ENCODE measurements around the gene SLC46A1. TPM values are rescaled to one million over a fixed set of nuclear protein-coding genes. Genes with fewer than 3 reads are reported as not detected.

The SLC46A1 gene
- total and polyA plus RNA-seq, 10 of the 15 experiments (the other 5 are each of a cell fraction or from before 2014, with no cell fraction given), result 1.7 to 6.9 (median 4.0) TPM

GRCh38 chr17:28357061-28357900 lies 48.7 kb downstream of the SLC46A1 start, which contains the start of gene POLDIP2 (continued):
- peak; percentile 79 for TF ChIP-seq LARP7 (IDR thresholded peaks at IDR 0.05)
- peak; percentile 83 for TF ChIP-seq HCFC1 (IDR thresholded peaks at IDR 0.05; ENCODE audit: low read length)
- peak; percentile 82 for TF ChIP-seq ZBTB11 (CRISPR knock-in tag; IDR thresholded peaks at IDR 0.05)
- TF ChIP-seq NRF1 (conservative IDR thresholded peaks at IDR 0.05; ENCODE audit: low read depth, low read length), result no peak
- peak; percentile 56; the same call in 1 of the 2 replicates for TF ChIP-seq SMARCA5 (IDR thresholded peaks at IDR 0.05)
- TF ChIP-seq DPF2 (IDR thresholded peaks at IDR 0.05), result peak; percentile 78
- TF ChIP-seq, protein P1, sequence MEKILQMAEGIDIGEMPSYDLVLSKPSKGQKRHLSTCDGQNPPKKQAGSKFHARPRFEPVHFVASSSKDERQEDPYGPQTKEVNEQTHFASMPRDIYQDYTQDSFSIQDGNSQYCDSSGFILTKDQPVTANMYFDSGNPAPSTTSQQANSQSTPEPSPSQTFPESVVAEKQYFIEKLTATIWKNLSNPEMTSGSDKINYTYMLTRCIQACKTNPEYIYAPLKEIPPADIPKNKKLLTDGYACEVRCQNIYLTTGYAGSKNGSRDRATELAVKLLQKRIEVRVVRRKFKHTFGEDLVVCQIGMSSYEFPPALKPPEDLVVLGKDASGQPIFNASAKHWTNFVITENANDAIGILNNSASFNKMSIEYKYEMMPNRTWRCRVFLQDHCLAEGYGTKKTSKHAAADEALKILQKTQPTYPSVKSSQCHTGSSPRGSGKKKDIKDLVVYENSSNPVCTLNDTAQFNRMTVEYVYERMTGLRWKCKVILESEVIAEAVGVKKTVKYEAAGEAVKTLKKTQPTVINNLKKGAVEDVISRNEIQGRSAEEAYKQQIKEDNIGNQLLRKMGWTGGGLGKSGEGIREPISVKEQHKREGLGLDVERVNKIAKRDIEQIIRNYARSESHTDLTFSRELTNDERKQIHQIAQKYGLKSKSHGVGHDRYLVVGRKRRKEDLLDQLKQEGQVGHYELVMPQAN (conservative IDR thresholded peaks at IDR 0.05), result peak; percentile 79
- peak; percentile 56 for TF ChIP-seq FOXK2 (IDR thresholded peaks at IDR 0.05)
- TF ChIP-seq BCL11A (IDR thresholded peaks at IDR 0.05; ENCODE audit: low read depth, low read length), result no peak
- no peak for TF ChIP-seq CTCF (IDR thresholded peaks at IDR 0.05 in 2 of 3, conservative IDR thresholded peaks at IDR 0.05 in 1 of 3; ENCODE audit: control insufficient read depth in 2 of 3, extremely low read depth in 1 of 3, insufficient read depth in 1 of 3, low read depth in 3 of 3, low read length in 3 of 3)
- peak; percentile 91 for TF ChIP-seq USF1 (IDR thresholded peaks at IDR 0.05; ENCODE audit: borderline replicate concordance, extremely low read length, insufficient read depth, low read depth, low read length)
- TF ChIP-seq CREB1 (IDR thresholded peaks at IDR 0.05; ENCODE audit: low read depth), result peak; percentile 96
- peak; percentile 28; the same call in 1 of the 2 replicates for TF ChIP-seq STAT1 (conservative IDR thresholded peaks at IDR 0.05)
- no peak for TF ChIP-seq FOS (IDR thresholded peaks at IDR 0.05; ENCODE audit: borderline replicate concordance, extremely low read depth, insufficient read length)
- TF ChIP-seq, protein P2, sequence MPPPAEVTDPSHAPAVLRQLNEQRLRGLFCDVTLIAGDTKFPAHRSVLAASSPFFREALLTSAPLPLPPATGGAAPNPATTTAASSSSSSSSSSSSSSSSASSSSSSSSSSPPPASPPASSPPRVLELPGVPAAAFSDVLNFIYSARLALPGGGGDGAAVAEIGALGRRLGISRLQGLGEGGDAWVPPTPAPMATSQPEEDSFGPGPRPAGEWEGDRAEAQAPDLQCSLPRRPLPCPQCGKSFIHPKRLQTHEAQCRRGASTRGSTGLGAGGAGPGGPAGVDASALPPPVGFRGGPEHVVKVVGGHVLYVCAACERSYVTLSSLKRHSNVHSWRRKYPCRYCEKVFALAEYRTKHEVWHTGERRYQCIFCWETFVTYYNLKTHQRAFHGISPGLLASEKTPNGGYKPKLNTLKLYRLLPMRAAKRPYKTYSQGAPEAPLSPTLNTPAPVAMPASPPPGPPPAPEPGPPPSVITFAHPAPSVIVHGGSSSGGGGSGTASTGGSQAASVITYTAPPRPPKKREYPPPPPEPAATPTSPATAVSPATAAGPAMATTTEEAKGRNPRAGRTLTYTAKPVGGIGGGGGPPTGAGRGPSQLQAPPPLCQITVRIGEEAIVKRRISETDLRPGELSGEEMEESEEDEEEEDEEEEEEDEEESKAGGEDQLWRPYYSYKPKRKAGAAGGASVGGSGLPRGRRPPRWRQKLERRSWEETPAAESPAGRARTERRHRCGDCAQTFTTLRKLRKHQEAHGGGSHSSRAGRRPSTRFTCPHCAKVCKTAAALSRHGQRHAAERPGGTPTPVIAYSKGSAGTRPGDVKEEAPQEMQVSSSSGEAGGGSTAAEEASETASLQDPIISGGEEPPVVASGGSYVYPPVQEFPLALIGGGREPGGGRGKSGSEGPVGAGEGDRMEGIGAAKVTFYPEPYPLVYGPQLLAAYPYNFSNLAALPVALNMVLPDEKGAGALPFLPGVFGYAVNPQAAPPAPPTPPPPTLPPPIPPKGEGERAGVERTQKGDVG (CRISPR knock-in tag; IDR thresholded peaks at IDR 0.05), result no peak
- TF ChIP-seq GATAD2B (conservative IDR thresholded peaks at IDR 0.05; ENCODE audit: low read depth), result peak; percentile 89
